Keratinocyte (primary cell): ENCODE results near the gene GSAP. TPM values are rescaled to one million over a fixed set of nuclear protein-coding genes. Genes with fewer than 3 reads are reported as not detected.
A peak's percentile ranks its signal among the peaks of the same experiment; 100 is the strongest.

Source experiments
- DNase-seq: peaks from one replicate; pipeline ENCODE4 v3.0.0-alpha.2; 2011; ENCODE audit warnings: low read depth, missing footprints, low spot score
- FAIRE-seq: peaks from 2 replicates; lab custom pipeline; 2011; peaks lifted over from hg19 to GRCh38; lab: Jason Lieb, UNC
- H2AFZ ChIP-seq: 2 replicates; pipeline ENCODE4 v1.6.0; 2012; ENCODE audit warnings: low read length, control low read depth, inconsistent platforms; ENCODE audit not compliant: control insufficient read depth
- H3K27ac ChIP-seq: 2 replicates; pipeline ENCODE4 v1.5.1; 2011; ENCODE audit warnings: low read length; ENCODE audit not compliant: control insufficient read depth, insufficient read depth
- H3K27me3 ChIP-seq: 3 replicates; pipeline ENCODE4 v1.6.0; 2011; ENCODE audit warnings: low read length; ENCODE audit not compliant: control insufficient read depth, insufficient read depth; ENCODE audit errors: extremely low read depth
- H3K36me3 ChIP-seq, 2 experiments: 2 replicates in 1 of 2; 3 replicates in 1 of 2; pipeline ENCODE4 v1.5.1; 2011; ENCODE audit warnings: low read length in 2 of 2, mild to moderate bottlenecking in 1 of 2; ENCODE audit not compliant: control insufficient read depth in 2 of 2, insufficient read depth in 2 of 2; ENCODE audit errors: extremely low read depth in 1 of 2
- H3K4me1 ChIP-seq: 3 replicates; pipeline ENCODE4 v1.5.1; 2011; ENCODE audit warnings: low read length; ENCODE audit not compliant: control insufficient read depth, insufficient read depth; ENCODE audit errors: extremely low read depth
- H3K4me2 ChIP-seq: 3 replicates; pipeline ENCODE4 v1.6.0; 2011; ENCODE audit warnings: low read depth, low read length; ENCODE audit not compliant: control insufficient read depth, insufficient read depth; ENCODE audit errors: extremely low read depth
- H3K4me3 ChIP-seq, 3 experiments: fragments of 200-600 bp in 1 of 3; sonication (generic) in 1 of 3; 2 replicates in 2 of 3; 3 replicates in 1 of 3; pipeline ENCODE4 v1.5.1; 2011 to 2016; ENCODE audit warnings: low read length in 3 of 3, mild to moderate bottlenecking in 3 of 3, control low read depth in 2 of 3, inconsistent platforms in 1 of 3, low read depth in 1 of 3, mixed read lengths in 1 of 3, mixed run types in 1 of 3, moderate library complexity in 1 of 3; ENCODE audit not compliant: control insufficient read depth in 2 of 3, insufficient read depth in 2 of 3; ENCODE audit errors: extremely low read depth in 1 of 3
- H3K79me2 ChIP-seq: 2 replicates; pipeline ENCODE4 v1.6.0; 2012; ENCODE audit warnings: low read length; ENCODE audit not compliant: control insufficient read depth, insufficient read depth
- H3K9ac ChIP-seq: 3 replicates; pipeline ENCODE4 v1.6.0; 2011; ENCODE audit warnings: low read length; ENCODE audit not compliant: control insufficient read depth, insufficient read depth; ENCODE audit errors: extremely low read depth
- H3K9me1 ChIP-seq: 3 replicates; pipeline ENCODE4 v1.6.0; 2011; ENCODE audit warnings: low read length; ENCODE audit not compliant: control insufficient read depth, insufficient read depth; ENCODE audit errors: extremely low read depth
- H3K9me3 ChIP-seq: 2 replicates; pipeline ENCODE4 v1.5.1; 2012; ENCODE audit warnings: low read depth, low read length; ENCODE audit not compliant: control insufficient read depth
- H4K20me1 ChIP-seq: 3 replicates; pipeline ENCODE4 v1.6.0; 2011; ENCODE audit warnings: low read length; ENCODE audit not compliant: control insufficient read depth, insufficient read depth; ENCODE audit errors: extremely low read depth
- EZH2 ChIP-seq: IDR thresholded peaks from one replicate; pipeline ENCODE4 v1.6.1; 2012; ENCODE audit warnings: inconsistent platforms, mild to moderate bottlenecking, low read length, moderate library complexity
- dilution Hi-C: fragments of 300-500 bp; cut with MboI; formaldehyde crosslinking; loops from one replicate; pipeline ENCODE4 v1.7.0; 2020; ENCODE audit warnings: low sequenced_read_pairs; ENCODE audit not compliant: extremely low pct_ligation_motif_present
- polyA plus RNA-seq, 5 experiments: library from polyadenylated mRNA; depleted of rRNA in 3 of 5; stranded (reverse) in 3 of 5; stranded (forward) in 1 of 5; unstranded in 1 of 5; fragments of >200 nt; gene quantifications; 1 replicate in 1 of 5; 2 replicates in 3 of 5; 3 replicates in 1 of 5; pipeline versions ENCODE4 v1.2.1 to v1.2.3, GENCODE V29; 2011 to 2012; ENCODE audit warnings: missing spikeins in 2 of 5, low read depth in 1 of 5, low replicate concordance in 1 of 5
- TF ChIP-seq, protein P1 (sequence below), 3 experiments: IDR thresholded peaks in 1 of 3; conservative IDR thresholded peaks in 1 of 3; optimal IDR thresholded peaks in 1 of 3; 2 replicates in 2 of 3; 3 replicates in 1 of 3; pipeline versions ENCODE3 to v1.5.1; 2011; ENCODE audit warnings: low read length in 3 of 3, mild to moderate bottlenecking in 3 of 3, moderate library complexity in 2 of 3, control low read depth in 1 of 3, inconsistent platforms in 1 of 3; ENCODE audit not compliant: insufficient read depth in 2 of 3; ENCODE audit errors: extremely low read depth in 1 of 3

Gene GSAP
- polyA plus RNA-seq, 1 donor (not counting 4 experiments of a cell fraction or from before 2014, with no cell fraction given) = 5.4 TPM

DNA sequence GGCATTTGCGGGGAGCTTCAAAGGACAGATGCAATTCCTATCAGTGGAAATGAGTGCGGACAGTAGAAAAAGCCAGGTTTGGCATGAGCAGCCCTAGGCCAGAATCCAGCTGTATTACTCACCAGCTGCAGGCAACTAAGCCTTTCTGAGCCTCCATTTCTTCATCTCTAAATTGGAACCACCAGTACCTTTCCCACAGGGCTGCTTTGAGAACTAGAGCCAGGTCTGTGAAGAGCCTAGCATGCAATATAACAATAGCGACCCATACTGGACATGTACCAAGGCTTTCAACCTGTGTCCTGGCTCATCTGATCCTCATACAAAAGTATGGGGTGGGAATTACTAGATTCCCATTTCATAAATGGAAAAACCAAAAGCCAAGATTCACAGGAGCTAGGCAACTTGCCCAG, 101.0 kb downstream of the GSAP start:
- Histone ChIP-seq H3K4me3 (no peak overlapping the region), H3K9ac (no peak overlapping the region), H4K20me1 (no peaks in the 10 kb centered on the region), H3K4me2 (no peak overlapping the region), H3K27me3 (no peaks in the 10 kb centered on the region), H2AFZ (no peak overlapping the region), H3K9me3 (no peaks in the 10 kb centered on the region), H3K79me2 (no peaks in the 10 kb centered on the region), H3K4me1 (peaks cover 11% of the 10 kb centered on the region), H3K36me3 (no peaks in the 10 kb centered on the region), H3K9me1 (no peaks in the 10 kb centered on the region), H3K27ac (no peak overlapping the region)
- peak; percentile 51 for FAIRE-seq
- TF ChIP-seq, protein P1, sequence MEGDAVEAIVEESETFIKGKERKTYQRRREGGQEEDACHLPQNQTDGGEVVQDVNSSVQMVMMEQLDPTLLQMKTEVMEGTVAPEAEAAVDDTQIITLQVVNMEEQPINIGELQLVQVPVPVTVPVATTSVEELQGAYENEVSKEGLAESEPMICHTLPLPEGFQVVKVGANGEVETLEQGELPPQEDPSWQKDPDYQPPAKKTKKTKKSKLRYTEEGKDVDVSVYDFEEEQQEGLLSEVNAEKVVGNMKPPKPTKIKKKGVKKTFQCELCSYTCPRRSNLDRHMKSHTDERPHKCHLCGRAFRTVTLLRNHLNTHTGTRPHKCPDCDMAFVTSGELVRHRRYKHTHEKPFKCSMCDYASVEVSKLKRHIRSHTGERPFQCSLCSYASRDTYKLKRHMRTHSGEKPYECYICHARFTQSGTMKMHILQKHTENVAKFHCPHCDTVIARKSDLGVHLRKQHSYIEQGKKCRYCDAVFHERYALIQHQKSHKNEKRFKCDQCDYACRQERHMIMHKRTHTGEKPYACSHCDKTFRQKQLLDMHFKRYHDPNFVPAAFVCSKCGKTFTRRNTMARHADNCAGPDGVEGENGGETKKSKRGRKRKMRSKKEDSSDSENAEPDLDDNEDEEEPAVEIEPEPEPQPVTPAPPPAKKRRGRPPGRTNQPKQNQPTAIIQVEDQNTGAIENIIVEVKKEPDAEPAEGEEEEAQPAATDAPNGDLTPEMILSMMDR (optimal IDR thresholded peaks at IDR 0.05 in 1 of 3, IDR thresholded peaks at IDR 0.05 in 1 of 3, conservative IDR thresholded peaks at IDR 0.05 in 1 of 3; ENCODE audit: extremely low read depth in 1 of 3, insufficient read depth in 2 of 3, low read length in 3 of 3) = no peak
- no peak for TF ChIP-seq EZH2
- no peak for DNase-seq
- dilution Hi-C loops = no loop called here

DNA sequence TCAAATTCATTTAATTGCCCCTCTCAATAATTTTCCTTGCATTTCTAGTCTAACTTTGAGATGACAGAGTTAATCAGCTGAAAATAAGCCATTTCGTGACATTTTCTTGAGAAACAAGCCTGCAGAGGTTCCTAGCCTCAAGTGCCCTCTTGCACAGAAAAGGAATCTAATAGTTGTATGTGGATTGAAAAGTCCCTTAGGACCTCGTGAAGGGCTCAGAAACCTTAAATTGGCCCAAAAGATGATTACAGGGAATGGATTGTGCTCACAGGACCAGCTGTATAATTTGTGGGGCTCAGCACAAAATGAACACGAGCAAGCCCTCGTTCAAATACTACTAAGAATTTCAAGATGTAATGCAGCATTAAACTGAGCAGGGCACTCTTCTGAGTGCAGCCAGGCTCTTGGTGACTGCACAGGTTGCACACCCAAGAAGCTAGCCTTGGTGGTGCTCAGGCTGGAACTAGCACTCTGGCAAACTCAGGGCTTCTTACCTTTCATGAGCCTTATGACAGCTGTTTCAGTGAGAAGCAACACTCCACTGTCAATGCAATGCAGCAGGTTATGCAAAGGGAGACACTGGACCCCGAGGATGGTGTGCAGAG, 102.2 kb downstream of the GSAP start:
- Histone ChIP-seq H3K27ac (no peak overlapping the region), H3K27me3 (no peaks in the 10 kb centered on the region), H3K79me2 (no peaks in the 10 kb centered on the region), H3K9ac (no peak overlapping the region), H3K4me1 (peaks cover 23% of the 10 kb centered on the region), H4K20me1 (no peaks in the 10 kb centered on the region), H3K4me2 (no peak overlapping the region), H3K9me3 (no peaks in the 10 kb centered on the region), H3K9me1 (no peaks in the 10 kb centered on the region), H3K36me3 (no peaks in the 10 kb centered on the region), H3K4me3 (no peak overlapping the region), H2AFZ (no peak overlapping the region)
- DNase-seq (no peak), FAIRE-seq (no peak)
- dilution Hi-C loops = no loop called here
- TF ChIP-seq, protein P1 (optimal IDR thresholded peaks at IDR 0.05 in 1 of 3, IDR thresholded peaks at IDR 0.05 in 1 of 3, conservative IDR thresholded peaks at IDR 0.05 in 1 of 3; ENCODE audit: extremely low read depth in 1 of 3, insufficient read depth in 2 of 3, low read length in 3 of 3) = no peak
- TF ChIP-seq EZH2 = no peak
